GM12801 (cell line): Measurements from ENCODE around the gene PPP2R2C.

ENCODE experiments used
- TF ChIP-seq, protein P1 (sequence below): IDR thresholded peaks from one replicate; pipeline ENCODE4 v1.5.1; 2011; ENCODE audit warnings: control low read depth; ENCODE audit not compliant: insufficient read length; ENCODE audit errors: extremely low read depth

Gene PPP2R2C

DNA sequence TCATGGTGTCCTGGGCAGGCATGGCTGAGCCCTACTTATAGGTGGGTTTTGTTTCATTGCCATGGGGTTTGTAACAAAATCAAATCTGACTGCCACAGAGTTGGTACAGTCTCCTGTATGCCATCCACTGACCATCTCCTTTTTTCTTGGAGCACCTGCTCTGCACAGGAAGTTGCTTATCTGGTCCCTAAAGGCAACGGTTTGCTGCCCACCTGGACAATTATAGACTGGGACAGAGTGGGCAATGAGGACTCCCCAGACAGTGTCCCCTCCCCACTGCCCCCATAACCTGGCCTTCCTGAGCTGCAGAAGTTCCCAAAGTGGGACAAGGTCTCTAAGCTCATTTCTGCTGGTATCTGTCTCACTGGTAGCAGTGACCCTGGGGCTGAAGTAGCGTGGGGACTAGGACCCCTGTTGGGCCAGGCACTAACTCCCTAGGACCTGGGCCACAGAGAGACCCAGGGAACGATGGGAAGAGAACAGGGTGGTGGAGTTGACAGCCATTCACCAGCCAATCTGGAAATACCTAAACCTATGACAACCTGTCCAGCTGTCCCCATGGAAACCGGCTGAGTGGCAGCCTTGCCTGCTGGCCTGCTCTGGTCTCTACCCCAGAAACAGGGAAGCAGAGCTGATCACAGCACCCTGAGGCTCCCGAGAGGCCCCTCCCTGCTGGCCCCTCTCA is 138.1 kb downstream of the PPP2R2C start:
- TF ChIP-seq, protein P1, sequence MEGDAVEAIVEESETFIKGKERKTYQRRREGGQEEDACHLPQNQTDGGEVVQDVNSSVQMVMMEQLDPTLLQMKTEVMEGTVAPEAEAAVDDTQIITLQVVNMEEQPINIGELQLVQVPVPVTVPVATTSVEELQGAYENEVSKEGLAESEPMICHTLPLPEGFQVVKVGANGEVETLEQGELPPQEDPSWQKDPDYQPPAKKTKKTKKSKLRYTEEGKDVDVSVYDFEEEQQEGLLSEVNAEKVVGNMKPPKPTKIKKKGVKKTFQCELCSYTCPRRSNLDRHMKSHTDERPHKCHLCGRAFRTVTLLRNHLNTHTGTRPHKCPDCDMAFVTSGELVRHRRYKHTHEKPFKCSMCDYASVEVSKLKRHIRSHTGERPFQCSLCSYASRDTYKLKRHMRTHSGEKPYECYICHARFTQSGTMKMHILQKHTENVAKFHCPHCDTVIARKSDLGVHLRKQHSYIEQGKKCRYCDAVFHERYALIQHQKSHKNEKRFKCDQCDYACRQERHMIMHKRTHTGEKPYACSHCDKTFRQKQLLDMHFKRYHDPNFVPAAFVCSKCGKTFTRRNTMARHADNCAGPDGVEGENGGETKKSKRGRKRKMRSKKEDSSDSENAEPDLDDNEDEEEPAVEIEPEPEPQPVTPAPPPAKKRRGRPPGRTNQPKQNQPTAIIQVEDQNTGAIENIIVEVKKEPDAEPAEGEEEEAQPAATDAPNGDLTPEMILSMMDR = no peak

DNA sequence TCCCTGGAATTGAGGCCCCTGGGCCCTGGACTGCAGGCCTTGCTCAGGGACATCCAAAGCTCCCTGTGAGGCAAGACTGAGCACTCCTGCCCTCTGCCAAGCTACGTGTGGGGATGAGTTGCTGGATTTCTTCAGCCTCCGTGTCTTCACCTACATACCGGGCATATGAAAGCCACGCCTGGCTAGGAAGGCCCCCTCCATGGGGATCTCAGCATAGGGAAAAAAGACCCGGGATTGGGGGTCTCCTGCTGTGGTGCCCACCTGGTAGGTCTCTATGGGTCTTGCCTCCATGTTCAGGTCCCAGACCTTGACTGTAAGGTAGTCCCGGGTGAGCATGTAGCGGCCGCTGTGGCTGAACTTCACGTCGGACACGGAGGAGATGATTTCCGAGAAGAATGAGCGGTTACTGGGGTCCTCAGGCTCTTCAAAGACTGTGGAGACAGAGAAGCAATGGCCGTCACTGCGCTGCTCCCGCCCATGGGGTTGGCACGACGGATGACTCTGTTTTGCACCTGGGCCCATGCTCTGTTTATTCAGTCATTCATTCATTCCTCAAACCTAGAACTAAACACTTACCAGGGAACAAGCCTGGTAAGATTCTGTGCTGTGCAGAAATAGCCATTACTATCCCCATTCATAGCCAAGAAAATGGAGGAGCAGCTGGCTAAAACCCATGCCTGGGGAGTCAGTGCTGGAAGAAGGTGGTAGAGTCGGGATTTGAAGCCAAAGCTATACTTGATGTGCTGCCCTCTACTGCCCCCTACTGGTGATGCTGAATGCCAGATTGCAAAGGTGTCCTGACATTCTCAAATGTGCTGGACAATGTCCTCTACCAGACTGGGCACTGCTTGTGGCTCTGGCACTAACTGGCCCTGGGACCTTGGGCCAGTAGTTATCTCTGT is 138.9 kb downstream of the PPP2R2C start:
- TF ChIP-seq, protein P1 = no peak

- TF ChIP-seq, protein P1 = no peak
Observed at GRCh38 chr4:6332669-6333050, 139.8 kb downstream of the PPP2R2C start.

GRCh38 chr4:6332042-6332668 is 140.3 kb downstream of the PPP2R2C start:
- TF ChIP-seq, protein P1 = no peak

GRCh38 chr4:6331468-6331867 is 140.9 kb downstream of the PPP2R2C start:
- TF ChIP-seq, protein P1 = no peak

- TF ChIP-seq, protein P1 = no peak
Observed at GRCh38 chr4:6331018-6331417, 141.4 kb downstream of the PPP2R2C start.

DNA sequence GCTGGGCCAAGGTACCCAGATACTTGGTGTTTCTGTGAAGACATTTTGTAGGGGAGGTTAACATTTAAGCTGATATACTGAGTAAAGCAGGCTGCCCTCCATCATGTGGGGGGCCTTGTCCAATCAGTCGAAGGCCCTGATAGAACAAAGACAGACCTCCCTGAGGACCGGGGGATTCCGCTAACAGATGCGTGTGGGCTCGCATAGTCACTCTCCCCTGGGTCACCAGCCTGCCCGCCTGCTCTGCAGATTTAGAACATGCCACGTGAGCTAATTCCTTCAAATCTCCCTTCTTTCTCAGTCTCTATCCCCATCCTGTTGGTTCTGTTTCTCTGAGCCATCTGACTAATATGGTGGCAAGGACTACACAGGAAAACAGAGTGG is 142.0 kb downstream of the PPP2R2C start:
- TF ChIP-seq, protein P1 = no peak
